ENCODE data around the gene DNAJB14.

Gene DNAJB14

DNA sequence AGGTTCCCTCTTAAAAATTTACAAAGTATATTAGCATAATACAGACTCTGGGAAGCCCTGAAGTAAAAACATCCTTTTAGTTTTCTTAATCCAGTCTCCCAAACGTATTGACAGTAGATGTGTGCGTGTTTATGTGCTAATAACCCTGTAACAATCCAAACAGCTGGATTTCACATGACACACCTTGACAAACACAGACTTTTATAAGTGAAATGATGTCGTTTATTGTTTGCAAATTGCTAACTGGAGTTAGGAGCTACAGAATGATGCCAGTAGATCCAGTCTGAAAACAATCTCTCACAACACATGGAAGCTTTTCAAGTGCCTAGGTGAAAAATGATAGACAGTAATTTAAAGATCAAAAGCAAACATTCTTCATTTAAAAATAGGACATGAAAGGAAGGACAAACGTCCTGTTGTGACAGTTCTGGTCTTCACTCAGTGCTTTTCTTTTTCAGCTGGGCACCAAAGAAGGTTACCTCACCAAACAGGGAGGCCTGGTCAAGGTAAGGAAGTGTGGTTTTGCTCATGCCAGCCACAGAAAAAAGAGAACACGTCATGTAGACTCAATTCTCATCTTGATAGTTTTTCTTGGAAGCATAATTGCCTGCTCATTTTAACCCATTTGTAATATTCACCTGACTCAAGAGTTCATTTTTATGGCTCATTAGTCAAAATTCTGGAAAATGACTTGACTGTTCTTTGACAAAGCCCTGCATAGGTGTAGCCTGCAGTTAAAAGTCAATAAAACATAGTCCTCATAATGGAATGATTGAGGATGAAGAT, 85.1 kb downstream of the DNAJB14 start:
- Histone ChIP-seq H3K9me3 (ENCODE audit: insufficient read depth, low read depth, low read length) (no peaks in the 10 kb centered on the region), H3K36me3 (ENCODE audit: insufficient read depth, low read length) (no peaks in the 10 kb centered on the region), H3K4me3 (ENCODE audit: low read length) (no peak overlapping the region), H3K9ac (ENCODE audit: low read depth, low read length) (no peak overlapping the region), H3K27ac (ENCODE audit: low read depth, low read length) (no peak overlapping the region), H3K27me3 (ENCODE audit: insufficient read depth, low read length) (no peaks in the 10 kb centered on the region), H3K4me1 (ENCODE audit: insufficient read depth, low read length) (no peaks in the 10 kb centered on the region)
- WGBS, result 78% methylated on average over 4 of the region's 5 CpGs

DNA sequence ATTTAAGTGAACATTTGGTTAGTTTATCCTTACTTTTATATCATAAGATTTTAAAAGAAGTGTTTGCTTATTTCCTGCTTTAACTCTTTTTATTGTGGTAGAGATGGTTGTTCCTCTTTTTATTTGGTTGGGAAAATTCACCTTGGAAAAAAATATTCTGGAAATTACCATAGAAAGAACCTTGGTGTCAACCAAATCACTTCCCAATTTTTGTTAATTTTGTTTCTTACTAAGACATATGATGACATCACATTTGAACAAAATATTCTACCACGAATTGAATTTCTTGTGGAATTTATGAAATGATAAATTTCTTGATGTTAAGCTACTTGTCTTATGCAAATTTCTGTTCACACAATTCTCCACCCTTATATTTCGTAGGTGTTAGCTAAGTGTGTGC, 85.9 kb downstream of the DNAJB14 start:
- Histone ChIP-seq H3K36me3 (ENCODE audit: insufficient read depth, low read length) (no peaks in the 10 kb centered on the region), H3K9me3 (ENCODE audit: insufficient read depth, low read depth, low read length) (no peaks in the 10 kb centered on the region)
- WGBS, result 100% methylated on average over 1 of the region's 2 CpGs

DNA sequence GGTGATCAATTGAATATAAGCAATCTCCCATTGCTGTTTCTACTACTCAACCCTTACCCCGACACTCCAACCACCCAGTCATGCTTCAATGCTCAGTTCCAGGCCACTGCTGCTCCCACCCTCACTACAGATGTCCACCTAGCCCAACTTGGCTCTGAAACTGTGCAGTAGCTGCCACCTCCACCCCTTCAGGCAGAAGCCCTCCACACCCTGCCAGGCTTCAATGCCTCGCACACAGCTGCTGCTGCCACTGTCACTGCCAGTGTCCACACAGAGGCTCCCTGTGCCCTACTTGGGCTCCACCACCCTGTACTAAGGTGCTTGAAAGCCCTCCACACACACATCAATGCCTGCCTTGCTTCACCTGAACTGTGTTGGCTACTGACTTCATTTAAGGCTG, 86.8 kb downstream of the DNAJB14 start:
- Histone ChIP-seq H3K9me3 (ENCODE audit: insufficient read depth, low read depth, low read length) (no peaks in the 10 kb centered on the region), H3K27me3 (ENCODE audit: insufficient read depth, low read length) (no peaks in the 10 kb centered on the region), H3K27ac (ENCODE audit: low read depth, low read length) (no peak overlapping the region), H3K36me3 (ENCODE audit: insufficient read depth, low read length) (no peaks in the 10 kb centered on the region), H3K9ac (ENCODE audit: low read depth, low read length) (no peak overlapping the region), H3K4me3 (ENCODE audit: low read length) (no peak overlapping the region), H3K4me1 (ENCODE audit: insufficient read depth, low read length) (no peaks in the 10 kb centered on the region)
- 95% methylated on average over 2 of the region's 2 CpGs for WGBS

More for the DNA sequence above, 85.9 kb downstream of the DNAJB14 start:
- no peak overlapping the region for H3K9ac ChIP-seq (ENCODE audit: low read depth, low read length)
- no peak overlapping the region for H3K27ac ChIP-seq (ENCODE audit: low read depth, low read length)
- H3K27me3 ChIP-seq (ENCODE audit: insufficient read depth, low read length), result no peaks in the 10 kb centered on the region
- no peaks in the 10 kb centered on the region for H3K4me1 ChIP-seq (ENCODE audit: insufficient read depth, low read length)
- H3K4me3 ChIP-seq (ENCODE audit: low read length), result no peak overlapping the region

DNA sequence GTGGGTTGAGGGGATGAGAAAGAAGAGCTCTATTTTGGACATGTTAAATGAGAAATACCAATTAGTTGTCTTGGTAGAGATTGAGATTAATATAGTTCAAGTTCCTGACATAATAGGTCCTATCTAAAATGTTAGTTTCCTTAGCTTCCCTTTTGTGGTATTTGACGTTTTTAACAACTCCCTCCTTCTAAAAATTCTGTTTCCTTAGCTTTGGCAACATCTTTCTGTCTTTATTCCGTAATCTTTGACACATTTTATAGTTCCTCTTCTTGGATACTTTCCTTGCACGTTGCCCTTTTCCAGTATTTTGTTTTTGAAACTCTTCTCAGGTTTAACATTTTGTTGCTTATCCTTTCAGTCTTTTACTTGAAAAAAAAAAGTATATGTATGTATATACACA, 89.1 kb downstream of the DNAJB14 start:
- no peak overlapping the region for H3K27ac ChIP-seq (ENCODE audit: low read depth, low read length)
- no peaks in the 10 kb centered on the region for H3K27me3 ChIP-seq (ENCODE audit: insufficient read depth, low read length)
- WGBS, result 80% methylated on average over 3 of the region's 3 CpGs
- H3K36me3 ChIP-seq (ENCODE audit: insufficient read depth, low read length), result no peaks in the 10 kb centered on the region
- H3K9me3 ChIP-seq (ENCODE audit: insufficient read depth, low read depth, low read length), result no peaks in the 10 kb centered on the region
- H3K4me3 ChIP-seq (ENCODE audit: low read length), result no peak overlapping the region
- no peaks in the 10 kb centered on the region for H3K4me1 ChIP-seq (ENCODE audit: insufficient read depth, low read length)
- H3K9ac ChIP-seq (ENCODE audit: low read depth, low read length), result no peak overlapping the region

DNA sequence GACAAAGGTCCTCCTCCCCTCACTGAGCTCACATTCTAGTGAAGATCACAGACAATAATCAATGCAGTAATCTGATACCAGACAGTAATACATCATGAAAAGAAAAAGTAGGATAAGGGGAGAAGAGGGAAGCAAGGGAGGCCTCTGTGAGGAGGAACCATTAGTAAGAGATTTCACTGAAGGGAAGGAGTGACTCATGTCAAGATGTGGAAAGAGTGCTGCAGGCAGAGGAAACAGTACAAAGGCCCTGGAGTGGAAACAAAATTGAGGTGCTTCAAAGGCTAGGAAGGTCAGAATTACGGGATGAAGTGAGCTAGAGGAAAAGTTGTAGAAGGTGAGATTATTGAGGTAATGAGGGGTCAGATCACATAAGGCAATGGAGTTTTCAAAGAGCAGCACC, 90.3 kb downstream of the DNAJB14 start:
- WGBS, result 86% methylated on average over 1 of the region's 1 CpG

DNA sequence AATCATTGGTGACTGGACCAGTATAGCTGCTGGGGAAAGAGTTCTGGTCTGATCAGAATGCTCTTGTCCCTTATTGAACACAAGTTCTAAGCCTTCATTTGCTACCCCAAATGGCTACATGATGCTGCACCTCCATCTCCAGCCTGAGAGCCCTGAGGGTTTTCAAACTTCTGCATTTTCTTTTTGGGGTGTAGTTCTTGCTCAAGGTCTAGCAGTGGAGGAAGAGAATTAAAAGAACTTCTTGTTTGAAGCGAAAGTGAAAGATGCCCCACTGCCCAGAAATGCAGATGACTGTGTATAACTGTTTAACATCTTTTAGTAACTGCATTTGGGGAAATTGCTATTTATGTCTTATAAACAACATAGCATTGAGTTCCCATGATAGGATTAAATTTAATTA, 90.7 kb downstream of the DNAJB14 start:
- Histone ChIP-seq H3K27me3 (ENCODE audit: insufficient read depth, low read length) (no peaks in the 10 kb centered on the region), H3K36me3 (ENCODE audit: insufficient read depth, low read length) (no peaks in the 10 kb centered on the region), H3K4me3 (ENCODE audit: low read length) (no peak overlapping the region), H3K9me3 (ENCODE audit: insufficient read depth, low read depth, low read length) (no peaks in the 10 kb centered on the region), H3K4me1 (ENCODE audit: insufficient read depth, low read length) (no peaks in the 10 kb centered on the region), H3K27ac (ENCODE audit: low read depth, low read length) (no peak overlapping the region), H3K9ac (ENCODE audit: low read depth, low read length) (no peak overlapping the region)
- WGBS, result 100% methylated on average over 1 of the region's 1 CpG

More for the DNA sequence above, 90.3 kb downstream of the DNAJB14 start:
- H3K9me3 ChIP-seq (ENCODE audit: insufficient read depth, low read depth, low read length), result no peaks in the 10 kb centered on the region
- H3K27ac ChIP-seq (ENCODE audit: low read depth, low read length), result no peak overlapping the region
- H3K4me3 ChIP-seq (ENCODE audit: low read length), result no peak overlapping the region
- H3K4me1 ChIP-seq (ENCODE audit: insufficient read depth, low read length), result no peaks in the 10 kb centered on the region
- no peaks in the 10 kb centered on the region for H3K27me3 ChIP-seq (ENCODE audit: insufficient read depth, low read length)
- no peak overlapping the region for H3K9ac ChIP-seq (ENCODE audit: low read depth, low read length)
- no peaks in the 10 kb centered on the region for H3K36me3 ChIP-seq (ENCODE audit: insufficient read depth, low read length)

DNA sequence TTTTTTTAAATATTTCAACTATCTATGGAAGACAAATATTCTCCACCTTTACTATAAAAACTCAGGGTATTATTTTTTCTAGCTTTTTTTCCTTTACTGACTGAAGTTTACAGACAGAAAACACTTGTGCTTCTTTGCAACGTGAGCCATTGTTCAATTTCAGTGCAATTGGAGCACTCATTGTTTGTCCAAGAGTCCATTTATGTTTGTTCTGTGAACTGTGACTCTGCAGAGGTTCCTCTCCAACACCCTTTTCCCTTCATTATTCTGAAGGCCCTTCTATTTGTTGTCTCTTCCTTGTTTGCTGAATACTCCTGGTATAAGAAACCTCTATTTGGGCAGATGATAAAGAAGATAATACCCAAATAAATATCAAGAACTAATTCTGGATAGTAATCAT, 92.4 kb downstream of the DNAJB14 start:
- Histone ChIP-seq H3K36me3 (ENCODE audit: insufficient read depth, low read length) (no peaks in the 10 kb centered on the region), H3K9me3 (ENCODE audit: insufficient read depth, low read depth, low read length) (no peaks in the 10 kb centered on the region), H3K4me1 (ENCODE audit: insufficient read depth, low read length) (no peaks in the 10 kb centered on the region), H3K4me3 (ENCODE audit: low read length) (no peak overlapping the region), H3K9ac (ENCODE audit: low read depth, low read length) (no peak overlapping the region), H3K27me3 (ENCODE audit: insufficient read depth, low read length) (no peaks in the 10 kb centered on the region), H3K27ac (ENCODE audit: low read depth, low read length) (no peak overlapping the region)
- WGBS, result 86% methylated on average over 1 of the region's 1 CpG

DNA sequence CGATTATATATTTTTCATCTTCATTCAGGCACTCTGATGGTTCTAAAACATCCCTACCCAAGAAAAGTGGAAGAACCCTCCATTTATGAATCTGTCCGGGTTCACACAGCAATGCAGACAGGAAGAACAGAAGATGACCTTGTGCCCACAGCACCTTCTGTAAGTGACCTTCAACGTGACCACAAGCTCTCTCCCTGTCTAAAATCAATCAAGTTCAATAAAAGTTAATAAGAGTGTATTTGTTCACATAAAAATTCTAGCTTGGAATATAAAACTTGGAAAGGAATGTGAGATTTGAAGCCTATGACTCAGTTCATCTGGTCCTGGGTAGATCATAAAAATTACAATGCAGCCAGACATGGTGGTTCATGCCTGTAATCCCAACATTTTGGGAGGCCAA, 93.2 kb downstream of the DNAJB14 start:
- Histone ChIP-seq H3K27ac (ENCODE audit: low read depth, low read length) (no peak overlapping the region), H3K4me3 (ENCODE audit: low read length) (no peak overlapping the region), H3K9me3 (ENCODE audit: insufficient read depth, low read depth, low read length) (no peaks in the 10 kb centered on the region), H3K27me3 (ENCODE audit: insufficient read depth, low read length) (no peaks in the 10 kb centered on the region), H3K36me3 (ENCODE audit: insufficient read depth, low read length) (no peaks in the 10 kb centered on the region), H3K9ac (ENCODE audit: low read depth, low read length) (no peak overlapping the region), H3K4me1 (ENCODE audit: insufficient read depth, low read length) (no peaks in the 10 kb centered on the region)
- WGBS, result 97% methylated on average over 2 of the region's 3 CpGs

DNA sequence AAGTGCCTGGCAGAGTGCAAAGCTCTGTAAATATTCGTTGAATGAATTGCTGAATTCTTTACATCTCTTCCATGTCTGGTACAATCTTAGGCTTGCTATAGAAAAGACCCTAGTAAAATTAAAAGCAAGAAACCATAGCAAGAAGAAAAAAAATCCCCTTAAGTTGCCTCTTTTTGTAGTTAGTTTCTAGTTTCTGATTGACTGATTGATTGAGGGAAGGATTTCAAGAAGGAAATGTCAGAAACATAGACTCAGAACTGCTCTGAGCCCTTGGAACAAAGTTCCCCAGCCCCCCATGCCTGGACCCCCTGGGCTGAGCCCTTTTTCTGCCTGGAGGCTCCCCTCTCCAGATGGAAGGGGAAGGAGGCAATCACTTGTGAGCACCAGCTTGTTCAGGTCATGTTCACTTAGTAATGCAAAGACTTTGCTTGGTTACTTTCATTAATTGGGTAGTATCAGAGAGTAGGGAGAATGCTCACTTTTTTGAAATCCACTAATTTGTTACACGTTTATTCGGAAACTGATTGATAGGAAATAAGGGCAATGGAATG, 94.1 kb downstream of the DNAJB14 start:
- H3K4me1 ChIP-seq (ENCODE audit: insufficient read depth, low read length), result no peaks in the 10 kb centered on the region
- no peaks in the 10 kb centered on the region for H3K27me3 ChIP-seq (ENCODE audit: insufficient read depth, low read length)
- H3K27ac ChIP-seq (ENCODE audit: low read depth, low read length), result no peak overlapping the region
- no peaks in the 10 kb centered on the region for H3K9me3 ChIP-seq (ENCODE audit: insufficient read depth, low read depth, low read length)
- WGBS, result 94% methylated on average over 3 of the region's 3 CpGs
- H3K9ac ChIP-seq (ENCODE audit: low read depth, low read length), result no peak overlapping the region
- H3K36me3 ChIP-seq (ENCODE audit: insufficient read depth, low read length), result no peaks in the 10 kb centered on the region
- no peak overlapping the region for H3K4me3 ChIP-seq (ENCODE audit: low read length)

DNA sequence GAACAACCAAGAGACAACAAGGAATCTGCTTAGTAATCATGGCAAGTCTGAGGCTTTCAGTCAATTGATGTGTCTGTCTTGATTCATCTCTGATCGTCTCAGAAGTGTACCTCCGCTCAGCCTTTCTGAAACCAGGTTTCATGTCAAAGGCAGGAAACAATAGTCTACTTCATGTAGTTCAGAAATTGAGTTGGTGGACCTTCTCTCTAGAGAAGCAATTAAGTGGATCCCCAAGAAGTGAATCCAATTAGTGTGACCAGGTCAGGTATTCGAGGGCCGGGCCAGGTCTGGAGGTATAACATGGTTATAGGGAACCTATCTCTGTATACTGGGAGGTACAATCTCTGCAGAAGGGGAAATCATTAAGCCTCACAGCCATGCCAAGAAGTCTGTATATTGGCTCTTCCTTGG, 97.8 kb downstream of the DNAJB14 start:
- WGBS, result 95% methylated on average over 4 of the region's 4 CpGs
- Histone ChIP-seq H3K4me3 (ENCODE audit: low read length) (no peak overlapping the region), H3K27ac (ENCODE audit: low read depth, low read length) (no peak overlapping the region), H3K27me3 (ENCODE audit: insufficient read depth, low read length) (no peaks in the 10 kb centered on the region), H3K9me3 (ENCODE audit: insufficient read depth, low read depth, low read length) (no peaks in the 10 kb centered on the region), H3K4me1 (ENCODE audit: insufficient read depth, low read length) (no peaks in the 10 kb centered on the region), H3K36me3 (ENCODE audit: insufficient read depth, low read length) (no peaks in the 10 kb centered on the region), H3K9ac (ENCODE audit: low read depth, low read length) (no peak overlapping the region)

DNA sequence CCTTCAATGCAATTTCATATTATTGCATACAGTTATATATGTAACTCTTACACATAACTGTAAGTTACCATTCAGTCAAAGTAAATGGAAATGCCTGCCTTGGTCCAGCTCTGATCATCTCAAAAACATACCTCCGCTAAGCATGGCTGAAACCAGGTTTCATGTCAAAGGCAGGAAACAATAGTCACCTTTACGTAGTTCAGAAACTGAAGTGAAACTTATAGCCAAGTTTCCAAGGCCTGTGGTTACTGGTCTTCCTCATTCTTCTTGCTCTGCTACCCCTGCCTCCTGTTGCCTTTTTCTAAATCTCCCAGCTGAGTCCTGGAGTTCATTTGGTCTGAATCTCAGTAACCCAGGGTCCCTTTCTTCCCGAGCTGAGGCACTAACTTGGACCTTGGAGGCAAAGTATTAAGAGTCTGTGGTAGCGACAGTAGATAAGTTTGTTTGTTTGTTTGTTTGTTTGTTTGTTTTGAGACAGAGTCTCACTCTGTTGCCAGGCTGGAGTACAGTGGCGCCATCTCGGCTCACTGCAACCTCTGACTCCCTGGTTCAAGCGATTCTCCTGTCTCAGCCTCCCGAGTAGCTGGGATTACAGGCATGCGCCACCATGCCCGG, 98.9 kb downstream of the DNAJB14 start:
- Histone ChIP-seq H3K27me3 (ENCODE audit: insufficient read depth, low read length) (no peaks in the 10 kb centered on the region), H3K4me1 (ENCODE audit: insufficient read depth, low read length) (no peaks in the 10 kb centered on the region), H3K9ac (ENCODE audit: low read depth, low read length) (no peak overlapping the region), H3K36me3 (ENCODE audit: insufficient read depth, low read length) (no peaks in the 10 kb centered on the region), H3K9me3 (ENCODE audit: insufficient read depth, low read depth, low read length) (no peaks in the 10 kb centered on the region), H3K27ac (ENCODE audit: low read depth, low read length) (no peak overlapping the region), H3K4me3 (ENCODE audit: low read length) (no peak overlapping the region)
- WGBS, result 85% methylated on average over 10 of the region's 10 CpGs
